Peyer's patch (tissue), 4 donors: ENCODE data around the gene ATOH8. TPM values are rescaled to one million over a fixed set of nuclear protein-coding genes. Genes with fewer than 3 reads are reported as not detected.

Source experiments
- DNase-seq, 3 donors: peaks; one replicate each; pipeline ENCODE4 v3.0.0-alpha.2; 2017 to 2019
- H3K27ac ChIP-seq, 4 donors: fragments of 200-600 bp; sonication (generic); one replicate each; pipeline ENCODE4 v1.5.1; 2016 to 2019
- H3K27me3 ChIP-seq, 2 donors: fragments of 200-600 bp; sonication (generic); one replicate each; pipeline ENCODE4 v1.5.1; 2019
- H3K36me3 ChIP-seq, 3 donors: fragments of 200-600 bp; sonication (generic); one replicate each; pipeline ENCODE4 v1.5.1; 2016 to 2019
- H3K4me1 ChIP-seq, 4 donors: fragments of 200-600 bp; sonication (generic); one replicate each; pipeline ENCODE4 v1.5.1; 2016 to 2019
- H3K4me3 ChIP-seq, 4 donors: fragments of 200-600 bp; sonication (generic); 1 replicate in 3 of 4; 2 replicates in 1 of 4; pipeline ENCODE4 v1.5.1; 2016 to 2019; ENCODE audit warnings: mild to moderate bottlenecking in 1 of 4
- H3K9me3 ChIP-seq, 4 donors: fragments of 200-600 bp; sonication (generic); one replicate each; pipeline ENCODE4 v1.5.1; 2016 to 2019; ENCODE audit warnings: mild to moderate bottlenecking in 1 of 4
- POLR2A ChIP-seq, 2 donors: fragments of 450-650 bp; IDR thresholded peaks; one replicate each; pipeline ENCODE4 v1.5.1; 2017; ENCODE audit warnings: antibody characterized with exemption in 2 of 2, mild to moderate bottlenecking in 2 of 2, moderate library complexity in 2 of 2
- total RNA-seq, 4 donors: library from RNA; depleted of rRNA; stranded (reverse); fragments of >200 nt; gene quantifications; one replicate each; pipeline ENCODE4 v1.1.0, GENCODE V29; 2016
- TF ChIP-seq, protein P1 (sequence below), 6 experiments: fragments of 450-650 bp in 4 of 6; fragments of 200-600 bp in 2 of 6; sonication (generic) in 1 of 6; IDR thresholded peaks; one replicate each; pipeline ENCODE4 v1.5.1; 2017 to 2019; ENCODE audit warnings: antibody characterized with exemption in 6 of 6, mild to moderate bottlenecking in 3 of 6, moderate library complexity in 1 of 6

The ATOH8 gene
- total RNA-seq, 4 donors from 2014 or later: 5.3 to 35.5 (median 13.9) TPM

DNA sequence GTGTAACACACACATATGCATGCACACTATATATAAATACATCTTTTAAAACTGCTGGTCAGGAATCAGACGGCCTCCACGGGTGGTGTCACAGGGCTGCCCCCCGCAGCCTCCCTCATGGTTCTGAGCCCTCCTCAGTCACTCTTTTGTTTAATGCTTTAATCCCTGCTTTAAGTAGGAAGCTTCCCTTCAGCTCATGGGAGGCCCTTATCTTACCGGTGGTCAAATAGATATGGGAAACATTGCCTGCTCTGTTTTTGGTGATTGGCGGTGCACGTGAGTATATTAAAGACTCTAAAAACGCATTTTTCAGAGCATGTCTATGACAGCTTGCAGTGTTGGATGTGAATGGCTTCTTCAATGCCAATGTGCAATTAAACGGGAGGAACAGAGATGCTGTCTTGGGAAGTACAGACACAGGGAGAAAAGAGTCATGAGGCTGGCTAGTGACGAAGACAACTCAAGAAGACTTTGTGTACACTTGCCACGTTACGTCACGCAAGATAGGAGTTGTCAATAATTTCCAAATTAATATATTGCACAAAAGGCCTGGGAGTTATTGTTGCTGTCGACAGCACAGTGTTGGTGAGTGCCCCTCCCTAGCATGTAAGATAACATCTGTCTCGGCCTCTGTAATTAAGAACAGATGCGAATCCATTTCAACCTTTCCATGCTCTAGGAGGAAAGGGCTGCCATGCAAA lies 36.3 kb upstream of the ATOH8 start:
- no peaks in the 10 kb centered on the region for H3K4me1 ChIP-seq
- no peak overlapping the region for H3K27ac ChIP-seq
- no peaks in the 10 kb centered on the region for H3K27me3 ChIP-seq
- no peaks in the 10 kb centered on the region for H3K9me3 ChIP-seq
- TF ChIP-seq, protein P1, sequence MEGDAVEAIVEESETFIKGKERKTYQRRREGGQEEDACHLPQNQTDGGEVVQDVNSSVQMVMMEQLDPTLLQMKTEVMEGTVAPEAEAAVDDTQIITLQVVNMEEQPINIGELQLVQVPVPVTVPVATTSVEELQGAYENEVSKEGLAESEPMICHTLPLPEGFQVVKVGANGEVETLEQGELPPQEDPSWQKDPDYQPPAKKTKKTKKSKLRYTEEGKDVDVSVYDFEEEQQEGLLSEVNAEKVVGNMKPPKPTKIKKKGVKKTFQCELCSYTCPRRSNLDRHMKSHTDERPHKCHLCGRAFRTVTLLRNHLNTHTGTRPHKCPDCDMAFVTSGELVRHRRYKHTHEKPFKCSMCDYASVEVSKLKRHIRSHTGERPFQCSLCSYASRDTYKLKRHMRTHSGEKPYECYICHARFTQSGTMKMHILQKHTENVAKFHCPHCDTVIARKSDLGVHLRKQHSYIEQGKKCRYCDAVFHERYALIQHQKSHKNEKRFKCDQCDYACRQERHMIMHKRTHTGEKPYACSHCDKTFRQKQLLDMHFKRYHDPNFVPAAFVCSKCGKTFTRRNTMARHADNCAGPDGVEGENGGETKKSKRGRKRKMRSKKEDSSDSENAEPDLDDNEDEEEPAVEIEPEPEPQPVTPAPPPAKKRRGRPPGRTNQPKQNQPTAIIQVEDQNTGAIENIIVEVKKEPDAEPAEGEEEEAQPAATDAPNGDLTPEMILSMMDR (IDR thresholded peaks at IDR 0.05): no peak
- no peak for TF ChIP-seq POLR2A (IDR thresholded peaks at IDR 0.05)
- no peak for DNase-seq
- no peaks in the 10 kb centered on the region for H3K36me3 ChIP-seq
- no peak overlapping the region for H3K4me3 ChIP-seq

GRCh38 chr2:85718009-85718391 lies 35.8 kb upstream of the ATOH8 start:
- Histone ChIP-seq H3K4me1 (no peaks in the 10 kb centered on the region), H3K9me3 (no peaks in the 10 kb centered on the region), H3K4me3 (no peak overlapping the region), H3K27ac (no peak overlapping the region), H3K27me3 (no peaks in the 10 kb centered on the region), H3K36me3 (no peaks in the 10 kb centered on the region)
- TF ChIP-seq POLR2A (IDR thresholded peaks at IDR 0.05): no peak
- TF ChIP-seq, protein P1 (IDR thresholded peaks at IDR 0.05): no peak
- DNase-seq: no peak

- H3K4me3 ChIP-seq: no peak overlapping the region
- no peaks in the 10 kb centered on the region for H3K27me3 ChIP-seq
- H3K9me3 ChIP-seq: no peaks in the 10 kb centered on the region
- H3K36me3 ChIP-seq: no peaks in the 10 kb centered on the region
- no peaks in the 10 kb centered on the region for H3K4me1 ChIP-seq
- peak in 1 of 3 donors; percentile 70 for DNase-seq
- H3K27ac ChIP-seq: no peak overlapping the region
- TF ChIP-seq, protein P1 (IDR thresholded peaks at IDR 0.05): no peak
- no peak for TF ChIP-seq POLR2A (IDR thresholded peaks at IDR 0.05)
Observed at GRCh38 chr2:85718885-85719492, 34.8 kb upstream of the ATOH8 start.

DNA sequence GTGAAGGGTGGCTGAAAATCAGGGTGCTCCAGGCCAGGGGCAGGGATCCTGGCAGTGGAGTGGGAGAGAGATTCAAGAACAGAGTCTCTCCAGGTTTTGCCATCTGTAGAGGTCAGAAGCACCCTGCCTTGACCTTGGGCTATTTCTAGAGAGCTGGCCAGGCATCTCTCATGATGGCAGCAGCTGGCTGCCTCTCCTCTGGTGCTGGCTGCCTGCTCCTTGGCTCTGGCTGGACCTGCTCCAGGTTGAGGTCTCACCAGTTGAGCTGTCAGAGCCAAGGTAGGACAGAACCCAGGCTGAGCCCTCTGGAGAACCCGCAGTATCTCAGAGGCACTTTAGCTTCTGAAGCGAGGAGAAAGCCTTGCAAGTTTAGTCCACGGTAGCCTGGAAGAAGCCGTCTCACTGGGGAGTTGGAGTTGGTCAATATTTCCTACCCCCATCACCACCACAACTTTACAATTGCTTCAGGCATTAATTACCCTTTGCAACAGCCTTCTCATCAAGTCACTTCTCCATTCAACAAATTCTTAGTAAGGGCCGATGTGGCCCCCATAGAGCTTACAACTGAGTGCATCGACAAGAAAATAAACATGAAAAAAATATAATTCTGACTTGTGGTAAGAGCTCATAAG lies 34.1 kb upstream of the ATOH8 start:
- TF ChIP-seq POLR2A (IDR thresholded peaks at IDR 0.05): no peak
- TF ChIP-seq, protein P1 (IDR thresholded peaks at IDR 0.05): no peak
- DNase-seq: no peak
- Histone ChIP-seq H3K27ac (no peak overlapping the region), H3K27me3 (no peaks in the 10 kb centered on the region), H3K4me1 (no peaks in the 10 kb centered on the region), H3K4me3 (no peak overlapping the region), H3K9me3 (no peaks in the 10 kb centered on the region), H3K36me3 (no peaks in the 10 kb centered on the region)

DNA sequence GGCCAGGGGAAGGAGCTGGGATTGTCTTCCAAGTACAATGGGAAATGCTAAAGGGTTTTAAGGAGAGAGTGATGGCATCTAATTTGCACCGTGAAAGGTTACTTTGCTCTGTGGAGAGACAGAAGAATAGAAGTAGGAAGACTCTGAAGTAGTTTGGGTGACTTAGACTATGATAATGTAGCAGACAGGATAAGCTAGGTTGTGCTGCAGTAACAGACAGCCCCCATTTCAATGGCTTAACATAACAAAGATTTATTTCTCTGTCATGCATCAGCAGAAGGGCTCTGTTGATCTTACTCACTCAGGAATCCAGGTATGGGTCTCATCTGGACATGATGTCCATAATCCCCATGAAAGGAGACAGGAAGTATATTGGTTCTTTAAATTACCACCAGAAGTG lies 33.3 kb upstream of the ATOH8 start:
- Histone ChIP-seq H3K4me3 (no peak overlapping the region), H3K9me3 (no peaks in the 10 kb centered on the region), H3K36me3 (no peaks in the 10 kb centered on the region), H3K27me3 (no peaks in the 10 kb centered on the region), H3K4me1 (no peaks in the 10 kb centered on the region), H3K27ac (no peak overlapping the region)
- no peak for DNase-seq
- TF ChIP-seq, protein P1 (IDR thresholded peaks at IDR 0.05): no peak
- no peak for TF ChIP-seq POLR2A (IDR thresholded peaks at IDR 0.05)
